HG03442 (cell line): ENCODE data around the gene CIBAR2.
"Not testable (repeated sequence)": the region's sequence is repeated elsewhere in the genome, so short reads cannot be mapped to it uniquely, and the experiment has no call there.

Experiments used
- ATAC-seq: cut with Tn5 transposase; IDR thresholded peaks from one replicate; pipeline ENCODE4 v1.9.1; 2021; ENCODE audit warnings: mild to moderate bottlenecking, moderate library complexity; ENCODE audit not compliant: unreplicated experiment

Gene CIBAR2

GRCh38 chr16:85128079-85128837 is 16.0 kb upstream of the CIBAR2 start:
- no peak for ATAC-seq

GRCh38 chr16:85127379-85127723 is 15.1 kb upstream of the CIBAR2 start:
- no peak for ATAC-seq

GRCh38 chr16:85126705-85127378 is 14.6 kb upstream of the CIBAR2 start:
- ATAC-seq, result no peak

- ATAC-seq, result no peak
Observed at GRCh38 chr16:85126394-85126704, 14.1 kb upstream of the CIBAR2 start.

- ATAC-seq, result no peak
Observed at GRCh38 chr16:85125570-85126393, 13.5 kb upstream of the CIBAR2 start.

- ATAC-seq, result no peak
Observed at GRCh38 chr16:85124636-85125346, 12.5 kb upstream of the CIBAR2 start.

- no peak for ATAC-seq
Observed at GRCh38 chr16:85123891-85124635, 11.8 kb upstream of the CIBAR2 start.

GRCh38 chr16:85123441-85123840 is 11.2 kb upstream of the CIBAR2 start:
- ATAC-seq, result not testable (repeated sequence)

- ATAC-seq, result no peak
Observed at GRCh38 chr16:85120006-85120340, 7.7 kb upstream of the CIBAR2 start.

- no peak for ATAC-seq
Observed at GRCh38 chr16:85117418-85117817, 5.1 kb upstream of the CIBAR2 start.

- ATAC-seq, result no peak
Observed at GRCh38 chr16:85114909-85115567, 2.8 kb upstream of the CIBAR2 start.

GRCh38 chr16:85113913-85114312 is 1.6 kb upstream of the CIBAR2 start:
- no peak for ATAC-seq

- ATAC-seq, result no peak
Observed at GRCh38 chr16:85113168-85113733, 979 bp upstream of the CIBAR2 start.

- no peak for ATAC-seq
Observed at GRCh38 chr16:85111184-85111583, 1.1 kb downstream of the CIBAR2 start.

GRCh38 chr16:85110105-85110504 is 2.2 kb downstream of the CIBAR2 start:
- ATAC-seq, result no peak

GRCh38 chr16:85107532-85107931 is 4.7 kb downstream of the CIBAR2 start:
- no peak for ATAC-seq

GRCh38 chr16:85107083-85107482 is 5.2 kb downstream of the CIBAR2 start:
- ATAC-seq, result no peak

GRCh38 chr16:85105475-85105874 is 6.8 kb downstream of the CIBAR2 start:
- no peak for ATAC-seq

GRCh38 chr16:85104821-85105391 is 7.4 kb downstream of the CIBAR2 start:
- ATAC-seq, result no peak

GRCh38 chr16:85104147-85104546 is 8.1 kb downstream of the CIBAR2 start:
- ATAC-seq, result no peak
